Measurements from ENCODE around the gene TMEM209. TPM values are rescaled to one million over a fixed set of nuclear protein-coding genes. Genes with fewer than 3 reads are reported as not detected.
"Not testable (repeated sequence)": the region's sequence is repeated elsewhere in the genome, so short reads cannot be mapped to it uniquely, and the experiment has no call there.

Gene TMEM209
- 10 to 100 TPM; 28.3 to 30.6 (median 28.4) TPM for polyA plus RNA-seq (ENCODE audit: insufficient read length in 3 of 3)

- peak; percentile 98 to 99 (median 98) for DNase-seq (ENCODE audit: low read depth in 3 of 3, low spot score in 2 of 3)
Measured at GRCh38 chr7:130205084-130205947, at the start of gene TMEM209. Gene TMEM209 (minus strand): TSS chr7:130205406. CDS start chr7:130205375, 31 bp downstream.

- no peak for DNase-seq (ENCODE audit: low read depth in 3 of 3, low spot score in 2 of 3)
Measured at GRCh38 chr7:130254555-130254954, 49.3 kb upstream of the TMEM209 start.

- DNase-seq (ENCODE audit: low read depth in 3 of 3, low spot score in 2 of 3): not testable (repeated sequence)
Measured at GRCh38 chr7:130249626-130250025, 44.4 kb upstream of the TMEM209 start.

GRCh38 chr7:130248842-130249241, 43.6 kb upstream of the TMEM209 start:
- DNase-seq (ENCODE audit: low read depth in 3 of 3, low spot score in 2 of 3): not testable (repeated sequence)

- not testable (repeated sequence) for DNase-seq (ENCODE audit: low read depth in 3 of 3, low spot score in 2 of 3)
Measured at GRCh38 chr7:130246491-130246890, 41.3 kb upstream of the TMEM209 start.

GRCh38 chr7:130243486-130243885, 38.3 kb upstream of the TMEM209 start:
- DNase-seq (ENCODE audit: low read depth in 3 of 3, low spot score in 2 of 3): not testable (repeated sequence)

GRCh38 chr7:130242198-130243014, 37.2 kb upstream of the TMEM209 start:
- DNase-seq (ENCODE audit: low read depth in 3 of 3, low spot score in 2 of 3): no peak

- no peak for DNase-seq (ENCODE audit: low read depth in 3 of 3, low spot score in 2 of 3)
Measured at GRCh38 chr7:130240240-130240639, 35.0 kb upstream of the TMEM209 start.

- DNase-seq (ENCODE audit: low read depth in 3 of 3, low spot score in 2 of 3): not testable (repeated sequence)
Measured at GRCh38 chr7:130236361-130236760, 31.2 kb upstream of the TMEM209 start.

GRCh38 chr7:130234078-130234477, 28.9 kb upstream of the TMEM209 start:
- DNase-seq (ENCODE audit: low read depth in 3 of 3, low spot score in 2 of 3): no peak

GRCh38 chr7:130232209-130232608, 27.0 kb upstream of the TMEM209 start:
- DNase-seq (ENCODE audit: low read depth in 3 of 3, low spot score in 2 of 3): no peak

- DNase-seq (ENCODE audit: low read depth in 3 of 3, low spot score in 2 of 3): no peak
Measured at GRCh38 chr7:130231792-130232191, 26.6 kb upstream of the TMEM209 start.

- DNase-seq (ENCODE audit: low read depth in 3 of 3, low spot score in 2 of 3): not testable (repeated sequence)
Measured at GRCh38 chr7:130229981-130230380, 24.8 kb upstream of the TMEM209 start.

GRCh38 chr7:130228840-130229502, 23.8 kb upstream of the TMEM209 start:
- DNase-seq (ENCODE audit: low read depth in 3 of 3, low spot score in 2 of 3): no peak

GRCh38 chr7:130227883-130228575, 22.8 kb upstream of the TMEM209 start:
- DNase-seq (ENCODE audit: low read depth in 3 of 3, low spot score in 2 of 3): no peak

- no peak for DNase-seq (ENCODE audit: low read depth in 3 of 3, low spot score in 2 of 3)
Measured at GRCh38 chr7:130226333-130226732, 21.1 kb upstream of the TMEM209 start.

GRCh38 chr7:130224923-130225322, 19.7 kb upstream of the TMEM209 start:
- not testable (repeated sequence) for DNase-seq (ENCODE audit: low read depth in 3 of 3, low spot score in 2 of 3)

GRCh38 chr7:130224210-130224609, 19.0 kb upstream of the TMEM209 start:
- DNase-seq (ENCODE audit: low read depth in 3 of 3, low spot score in 2 of 3): no peak

GRCh38 chr7:130223646-130224045, 18.4 kb upstream of the TMEM209 start:
- no peak for DNase-seq (ENCODE audit: low read depth in 3 of 3, low spot score in 2 of 3)

- no peak for DNase-seq (ENCODE audit: low read depth in 3 of 3, low spot score in 2 of 3)
Measured at GRCh38 chr7:130221746-130222145, 16.5 kb upstream of the TMEM209 start.

All from right renal cortex interstitium (tissue), 3 donors.